ENCODE results near the gene MTAP.

MTAP gene

DNA sequence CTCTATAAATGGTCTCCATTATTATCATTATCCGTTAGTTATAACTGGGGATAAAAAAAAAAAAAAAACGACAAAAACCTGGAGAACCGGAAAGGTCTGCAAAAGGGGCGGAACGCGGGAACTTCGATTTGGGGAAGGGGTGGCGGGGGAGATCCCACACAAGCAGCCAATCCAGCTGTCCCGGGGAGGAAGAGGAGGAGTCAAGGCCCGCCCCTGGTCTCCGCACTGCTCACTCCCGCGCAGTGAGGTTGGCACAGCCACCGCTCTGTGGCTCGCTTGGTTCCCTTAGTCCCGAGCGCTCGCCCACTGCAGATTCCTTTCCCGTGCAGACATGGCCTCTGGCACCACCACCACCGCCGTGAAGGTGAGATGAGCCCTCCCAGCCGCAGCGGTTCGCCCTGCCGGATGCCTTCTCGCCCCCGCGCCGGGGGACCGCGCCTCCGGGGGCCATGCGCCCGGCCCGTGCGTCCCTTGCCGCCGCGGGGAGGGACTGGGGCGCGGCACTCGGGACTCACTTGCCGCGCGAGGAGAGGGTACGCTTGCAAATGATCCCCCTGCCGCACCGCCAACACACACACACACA is at the start of gene MTAP:
TSS of gene MTAP (plus strand) at position 219 of the 583 bp plus-strand sequence. CDS start at position 332, 113 bp downstream.
- peak; percentile 97 for DNase-seq

DNA sequence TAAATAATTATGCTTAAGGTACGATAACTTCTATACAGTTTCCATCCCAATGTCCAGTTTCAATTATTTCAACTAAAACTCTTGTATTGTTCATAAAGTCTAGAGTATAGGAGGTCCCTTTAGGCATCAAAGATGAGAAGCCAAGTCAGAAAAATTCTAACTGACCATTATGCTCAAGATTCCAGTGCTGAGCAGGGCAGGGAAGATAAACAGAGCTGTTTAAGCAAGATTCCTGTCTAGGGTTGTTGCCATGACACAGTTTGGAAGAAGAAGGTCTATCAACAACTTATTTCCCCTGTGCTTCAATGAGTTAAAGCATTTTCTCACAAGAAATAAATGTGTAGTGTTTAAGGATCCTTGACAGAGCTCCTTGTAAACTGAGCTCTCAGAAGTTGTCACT is 48.9 kb upstream of the MTAP start:
- DNase-seq, result no peak

DNA sequence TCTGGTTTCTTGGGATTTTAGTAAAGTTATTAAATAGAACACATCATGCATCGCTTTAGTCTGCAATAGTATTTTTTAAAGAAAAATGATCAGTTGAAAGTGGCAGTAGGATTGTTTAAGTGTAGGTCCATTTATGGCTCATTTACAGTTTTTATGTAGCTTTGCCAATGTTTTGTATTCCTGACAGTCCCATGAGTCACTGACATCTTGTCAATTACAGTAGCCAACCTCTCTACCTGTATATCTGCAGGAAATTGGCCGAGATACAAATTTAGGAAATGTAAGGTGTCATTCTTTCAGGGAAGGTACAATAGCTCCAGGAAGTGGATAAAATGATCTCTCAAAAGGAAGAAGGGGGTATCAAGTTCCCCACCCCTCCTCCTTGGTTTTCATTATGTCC is 47.7 kb upstream of the MTAP start:
- DNase-seq, result no peak

DNA sequence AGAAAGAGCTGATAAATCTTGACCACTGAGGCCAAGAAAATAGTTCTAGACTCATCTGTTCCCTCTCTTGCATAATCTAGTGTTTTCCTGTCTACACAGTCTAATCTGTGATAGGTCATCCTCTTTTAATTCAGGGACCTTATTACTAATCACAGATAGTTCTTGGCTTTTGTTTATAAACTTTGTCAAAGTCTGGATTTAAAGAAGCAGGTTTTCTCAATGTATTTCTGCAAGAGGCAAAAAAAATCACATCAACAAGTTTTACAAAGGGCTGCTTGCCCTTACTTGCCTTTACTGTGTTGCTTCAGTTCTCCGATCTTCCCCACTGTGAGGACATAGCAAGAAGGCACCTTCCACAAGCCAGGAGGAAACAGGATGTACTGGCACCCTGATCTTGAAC is 43.9 kb upstream of the MTAP start:
- no peak for DNase-seq

DNA sequence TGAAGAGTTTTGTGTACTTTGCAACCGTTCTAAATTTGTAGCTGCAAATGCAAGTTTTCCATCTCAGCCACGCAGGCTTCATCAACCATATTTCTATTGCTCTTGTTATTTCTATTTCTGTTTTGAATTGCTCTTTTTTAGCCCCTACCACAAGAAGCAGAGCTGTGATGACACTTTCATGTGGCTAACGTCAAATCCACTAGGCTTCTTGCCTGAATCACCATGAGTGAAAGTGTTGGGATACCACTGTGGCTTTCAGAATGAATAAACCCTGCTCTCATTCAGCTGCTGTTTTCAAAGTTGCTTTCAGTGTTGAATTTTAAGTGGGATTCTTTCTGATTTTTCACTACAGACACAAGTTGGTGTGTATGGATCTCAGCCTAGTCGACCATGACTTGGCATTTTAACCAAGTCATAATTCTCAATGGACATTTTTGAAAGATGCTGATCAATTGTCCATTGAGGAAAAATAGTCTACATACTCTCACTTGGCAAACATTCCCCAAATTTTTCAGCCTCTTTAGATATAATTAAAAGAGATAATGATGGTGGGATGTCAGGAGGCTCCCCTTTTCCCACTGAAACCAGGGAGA is 41.0 kb upstream of the MTAP start:
- DNase-seq, result no peak

DNA sequence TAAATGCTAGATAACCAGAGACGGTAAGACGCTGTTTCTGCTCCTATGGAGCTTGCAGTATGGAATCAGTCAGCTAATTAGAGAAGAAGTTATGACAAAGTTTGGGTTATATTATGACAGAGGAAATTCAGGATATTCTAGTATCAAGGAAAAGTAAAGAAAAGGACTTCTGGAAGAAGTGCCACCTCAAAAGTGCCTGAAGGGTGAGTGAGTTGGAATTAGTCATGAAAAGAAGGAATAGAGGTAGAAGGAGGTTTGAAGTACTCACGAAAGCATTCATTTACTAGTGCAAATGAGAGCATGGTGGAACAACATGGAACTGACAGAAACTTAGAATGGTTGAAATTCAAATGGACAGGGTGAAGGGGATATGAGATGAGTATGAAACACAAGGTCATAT is 40.4 kb upstream of the MTAP start:
- no peak for DNase-seq

DNA sequence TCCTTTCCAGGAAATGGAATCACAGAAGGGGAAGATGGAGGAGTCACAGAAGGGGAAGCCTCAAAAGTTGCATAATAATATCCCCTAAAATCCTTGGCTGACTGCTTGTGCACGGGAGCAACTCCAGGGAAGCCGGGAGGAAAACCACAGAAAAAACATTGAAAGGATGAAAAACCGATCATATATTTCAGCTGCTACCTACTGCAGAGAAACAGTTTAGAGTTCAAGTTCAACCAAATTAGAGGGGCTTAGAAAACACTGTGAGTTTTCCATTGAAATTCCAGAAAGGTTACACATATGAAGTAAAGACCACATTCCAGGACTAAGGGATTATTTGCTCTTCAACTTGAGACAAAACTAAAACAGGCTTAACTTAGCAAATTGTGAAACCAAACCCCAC is 37.6 kb upstream of the MTAP start:
- DNase-seq, result no peak

DNA sequence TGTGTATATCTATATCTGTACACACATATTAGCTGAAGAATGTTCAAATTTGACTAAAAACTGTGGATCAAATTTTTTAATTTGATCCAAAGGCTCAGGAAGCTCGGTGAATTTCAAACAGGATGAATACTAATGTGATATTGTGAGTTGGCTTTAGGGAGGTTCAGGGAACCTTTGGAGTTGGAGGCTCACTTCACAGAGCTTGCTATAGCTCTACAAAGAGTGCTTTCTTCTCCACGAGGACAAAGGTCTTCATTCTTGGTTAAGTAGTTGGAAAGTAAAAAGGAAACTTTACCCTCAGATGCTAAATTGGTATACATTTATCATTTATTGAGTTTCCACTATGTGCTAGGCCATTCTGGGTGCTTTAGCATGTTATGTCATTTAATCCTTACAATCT is 36.3 kb upstream of the MTAP start:
- DNase-seq, result no peak

DNA sequence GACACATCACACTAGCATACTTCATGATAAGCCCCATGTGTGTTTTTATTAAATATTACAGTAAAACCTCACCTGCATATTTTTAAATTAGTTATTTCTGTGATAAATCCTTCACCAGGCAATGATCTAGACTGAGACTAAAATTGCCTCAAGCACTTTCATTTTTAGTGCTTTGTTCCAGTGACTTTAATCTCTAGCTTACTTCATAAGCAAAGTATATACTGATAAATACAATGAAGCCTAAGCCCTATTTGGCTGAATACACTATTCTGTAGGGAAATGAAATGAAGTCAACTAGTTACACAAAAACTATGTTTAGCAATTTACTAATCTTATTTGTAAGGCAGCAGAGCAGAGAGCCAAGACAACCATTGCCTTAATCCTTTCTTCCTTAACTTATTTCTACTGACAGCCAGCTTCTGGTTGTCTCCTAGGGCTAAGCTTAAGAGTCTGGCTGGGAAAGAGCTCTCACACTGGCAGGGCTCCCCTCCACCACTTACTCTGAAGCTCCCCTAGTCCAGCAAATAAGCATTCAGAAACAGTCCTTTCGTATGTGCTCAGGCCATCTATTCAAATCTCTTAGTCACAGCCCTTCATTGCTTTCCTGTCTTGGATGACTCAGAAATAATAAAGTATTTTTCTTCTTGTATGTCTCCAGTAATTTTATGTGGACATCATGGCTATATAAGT is 31.4 kb upstream of the MTAP start:
- DNase-seq, result no peak

DNA sequence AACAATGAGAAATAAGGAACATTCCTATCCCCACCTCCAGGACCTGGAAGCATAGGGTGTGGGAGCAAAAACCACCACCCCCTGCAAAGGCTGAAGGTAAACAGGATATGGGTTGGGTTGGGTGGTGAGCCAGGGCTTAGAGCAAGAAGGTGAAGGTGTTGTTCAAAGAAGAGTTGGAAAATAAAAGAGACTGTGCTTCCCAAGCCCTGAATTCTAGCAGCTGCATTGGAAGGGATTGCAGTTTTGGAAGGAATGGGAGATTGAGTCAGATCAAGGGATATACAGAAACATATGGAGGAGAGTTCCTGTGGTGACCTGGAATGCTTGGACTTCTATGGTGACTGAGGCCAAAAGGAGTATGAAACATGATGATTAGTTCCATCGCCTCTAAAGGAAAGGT is 24.7 kb upstream of the MTAP start:
- DNase-seq, result no peak

DNA sequence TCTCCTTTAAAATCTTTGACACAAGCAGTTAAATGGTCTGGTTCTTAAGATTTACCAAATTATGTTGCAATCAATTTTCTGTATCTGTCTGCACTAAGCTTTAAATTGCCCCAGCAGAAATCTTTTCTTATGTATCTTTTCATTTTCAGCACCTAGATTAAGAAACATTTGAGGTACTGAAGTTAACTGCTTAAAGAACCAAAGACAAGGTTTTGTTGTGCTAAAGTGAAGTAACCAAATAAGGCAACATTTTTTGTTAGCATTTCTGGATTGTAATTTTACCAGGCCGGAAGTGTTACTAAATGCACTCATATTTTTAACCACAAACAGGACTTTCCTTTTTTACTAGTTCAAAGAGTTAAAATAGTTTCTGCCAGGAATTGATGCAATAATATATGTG is 24.1 kb upstream of the MTAP start:
- no peak for DNase-seq

DNA sequence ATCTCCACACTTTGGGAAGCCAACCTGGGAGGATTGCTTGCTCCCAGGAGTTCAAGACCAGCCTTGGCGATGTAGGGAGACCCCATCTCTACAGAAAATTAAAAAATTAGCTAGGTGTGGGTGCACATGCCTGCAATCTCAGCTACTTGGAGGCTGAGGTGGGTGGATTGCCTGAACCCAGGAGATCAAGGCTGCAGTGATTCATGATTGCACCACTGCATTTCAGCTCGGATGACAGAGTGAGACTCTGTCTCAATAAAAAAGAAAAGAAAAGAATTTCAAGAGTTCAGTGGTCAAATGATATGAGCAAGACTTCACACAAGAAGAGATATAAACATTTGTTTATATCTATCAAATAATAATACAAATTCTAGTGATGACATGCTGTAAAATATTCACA is 23.0 kb upstream of the MTAP start:
- no peak for DNase-seq

DNA sequence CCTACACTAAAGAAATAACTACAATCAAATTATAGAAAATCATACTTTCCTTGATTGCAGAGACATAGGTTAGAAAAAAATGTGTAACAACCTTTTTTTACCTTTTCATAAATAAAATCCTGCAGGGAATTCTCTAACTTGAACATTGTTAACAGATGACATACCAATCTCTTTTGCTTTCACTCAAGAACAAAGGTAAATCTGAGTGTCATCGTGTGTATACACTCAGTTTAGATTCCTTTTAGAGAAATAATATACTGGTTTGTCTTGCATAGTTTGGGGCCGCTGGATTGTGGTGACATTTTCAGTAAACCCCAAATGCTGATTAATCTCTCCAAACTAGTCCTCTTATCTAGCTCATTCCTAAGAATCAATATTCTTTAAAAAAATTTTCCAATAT is 20.8 kb upstream of the MTAP start:
- DNase-seq, result no peak

DNA sequence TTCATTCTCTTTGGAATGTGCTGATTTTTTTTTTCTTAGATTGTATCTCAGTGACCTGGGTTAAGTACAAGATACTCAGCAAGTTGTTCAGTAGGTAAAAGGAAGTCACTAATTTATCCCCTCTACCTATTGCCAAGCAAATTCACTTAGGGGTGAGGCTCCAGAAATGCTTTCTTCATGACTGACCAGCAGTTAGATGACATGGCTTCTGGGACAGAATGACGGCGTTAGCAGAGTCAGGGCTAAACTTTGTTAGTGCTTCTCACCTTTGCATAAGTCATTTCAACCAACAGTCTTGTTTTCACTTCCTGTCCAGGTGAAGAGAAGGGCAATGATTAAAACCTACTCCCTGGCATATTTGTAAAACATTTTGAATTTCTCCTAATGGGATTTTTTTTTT is 20.2 kb upstream of the MTAP start:
- DNase-seq, result no peak

DNA sequence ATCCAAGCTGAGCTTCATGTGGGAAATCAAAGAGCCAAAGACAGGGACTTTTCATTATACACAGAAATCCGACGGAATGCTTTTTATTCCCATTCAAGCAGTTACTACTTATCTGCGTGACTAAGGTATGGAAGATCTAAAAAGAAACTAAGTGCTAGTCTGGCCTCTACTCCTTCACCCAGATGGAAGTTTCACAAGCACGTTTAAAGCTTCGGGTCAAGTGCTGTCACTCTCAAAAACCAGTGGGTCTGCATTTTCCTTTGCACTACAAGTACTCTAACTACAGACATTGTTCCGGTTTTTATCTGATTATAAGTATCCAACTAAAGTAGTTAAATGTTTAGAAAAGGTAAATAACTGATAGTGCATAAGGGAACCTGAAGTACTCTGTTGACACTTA is 13.7 kb upstream of the MTAP start:
- DNase-seq, result no peak

DNA sequence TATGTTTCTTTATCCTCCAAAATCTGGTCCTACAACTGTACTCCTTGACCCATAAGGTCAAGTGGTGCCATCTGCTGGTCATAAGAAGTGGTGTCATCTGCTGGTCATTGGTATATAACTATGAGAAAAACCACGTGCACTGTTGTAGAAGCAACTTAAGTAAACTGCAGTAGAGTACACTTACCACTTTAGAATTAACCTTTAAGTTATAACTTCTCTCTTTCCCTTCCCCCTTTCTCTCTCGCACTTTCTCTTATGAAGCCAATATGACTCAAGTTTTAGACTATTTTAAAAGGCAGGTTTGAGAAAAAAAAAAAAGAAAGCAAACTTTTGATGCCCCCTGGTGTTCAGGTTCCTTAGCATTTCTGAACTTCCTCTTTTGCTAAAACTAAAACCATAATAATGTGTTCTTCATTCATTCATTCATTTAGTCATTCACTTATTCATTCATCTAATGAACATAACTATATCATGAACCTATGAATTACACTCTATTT is 12.8 kb upstream of the MTAP start:
- DNase-seq, result peak; percentile 80

DNA sequence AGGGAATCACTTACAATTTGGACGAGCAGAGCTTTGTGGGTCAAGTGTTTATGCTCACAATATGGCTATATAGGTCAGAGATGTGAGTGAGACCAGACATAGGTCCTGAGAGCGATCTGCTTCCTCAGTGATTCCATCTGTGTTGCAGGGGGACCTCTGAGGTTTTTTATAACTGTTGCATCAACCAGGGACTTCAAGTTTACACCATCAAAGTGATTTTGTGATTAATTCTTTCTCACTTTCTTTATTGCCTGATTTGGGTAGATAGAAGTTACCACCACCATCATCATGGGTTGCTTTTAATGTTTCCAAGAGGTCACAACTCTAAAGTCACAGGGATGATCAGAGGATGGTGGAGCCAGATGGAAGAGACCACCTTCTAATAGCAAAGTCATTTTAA is 7.0 kb upstream of the MTAP start:
- DNase-seq, result no peak

DNA sequence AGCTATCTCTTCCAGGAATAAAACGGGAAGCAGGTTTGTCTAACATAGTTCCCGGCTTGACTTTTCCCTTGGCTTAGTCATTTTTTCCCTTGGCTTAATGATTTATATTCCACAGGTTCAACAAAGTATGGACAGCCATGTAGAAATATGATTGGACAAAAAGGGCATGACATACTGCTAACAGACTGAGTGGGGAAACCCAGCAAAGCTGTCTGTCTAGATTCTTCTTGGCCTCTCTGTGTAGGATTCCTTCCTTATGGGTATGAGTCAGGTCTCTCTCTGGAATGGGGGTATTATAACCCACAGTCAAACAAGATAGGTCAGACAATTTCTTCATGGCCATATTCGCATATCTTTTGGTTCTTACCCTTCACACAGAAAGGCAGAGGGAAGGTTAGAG is 5.7 kb upstream of the MTAP start:
- DNase-seq, result no peak

DNA sequence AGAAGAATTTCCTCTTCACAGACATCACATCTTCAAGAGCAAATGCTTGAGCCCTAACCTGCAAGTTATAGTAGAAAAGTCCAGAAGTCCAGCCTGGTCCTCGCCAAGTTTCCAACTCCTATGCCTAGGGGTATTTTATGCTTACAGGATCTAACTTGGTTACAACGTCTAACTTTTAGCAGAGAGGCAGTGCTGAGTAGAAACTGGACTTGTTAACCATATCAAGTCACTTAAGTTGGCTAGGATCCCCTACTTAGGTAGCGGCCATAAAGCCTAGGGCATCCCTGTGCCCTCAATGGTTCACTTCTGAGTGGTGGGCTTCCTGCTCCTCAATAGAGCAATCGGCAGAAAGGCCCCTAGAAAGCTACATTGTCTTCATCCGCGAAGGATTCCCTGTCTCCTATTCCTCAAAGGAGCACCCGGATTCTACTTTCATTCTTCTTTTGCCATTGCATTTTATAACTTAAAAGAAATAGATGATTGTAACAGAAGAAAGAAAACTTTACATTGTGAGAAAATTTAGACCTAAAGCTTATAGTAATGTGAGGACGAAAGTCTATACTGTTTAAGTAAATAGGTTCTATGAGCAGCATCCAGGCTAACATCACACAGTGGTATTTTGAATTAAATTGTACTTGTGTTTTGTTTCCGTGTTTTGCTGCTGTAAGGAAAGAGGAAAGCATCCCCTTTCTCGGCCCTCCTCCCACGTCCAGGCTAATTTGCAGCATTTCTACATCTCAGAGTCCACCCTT is 1.3 kb upstream of the MTAP start:
- DNase-seq, result no peak

DNA sequence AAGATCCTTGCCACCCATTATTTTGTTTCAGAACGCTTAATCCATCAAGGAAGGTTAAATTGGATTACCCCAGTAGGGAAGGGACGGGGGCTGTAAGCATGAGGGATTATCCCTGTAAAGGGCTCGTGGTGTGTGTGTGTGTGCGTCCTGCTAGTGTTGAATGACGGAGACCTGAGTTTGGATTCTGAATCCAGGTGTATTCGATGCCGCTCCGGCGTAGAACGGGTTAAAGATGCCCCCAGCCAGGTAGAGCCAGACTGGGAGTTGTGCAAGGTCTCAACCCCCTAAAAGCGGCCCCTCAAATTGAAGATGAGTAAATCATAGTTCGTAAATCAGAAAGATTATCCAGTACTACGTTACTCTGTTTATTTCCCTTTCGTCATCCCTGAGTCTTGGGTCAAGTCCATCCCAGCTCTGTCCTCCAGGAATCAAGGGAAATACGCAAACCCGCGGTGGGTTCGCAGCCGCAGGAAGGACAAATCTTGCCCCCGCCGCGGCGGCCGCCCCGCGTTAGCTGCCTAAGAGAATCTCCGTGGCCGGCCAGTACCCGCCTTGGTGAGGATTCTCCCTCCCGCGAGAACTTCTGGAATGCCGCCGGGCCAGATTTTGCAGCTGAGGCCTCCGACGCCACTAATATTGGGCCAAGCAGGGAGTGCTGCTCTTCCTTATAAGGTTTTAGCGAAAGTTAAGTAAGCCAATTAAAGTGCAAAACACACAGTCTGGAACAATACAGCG is 586 bp upstream of the MTAP start:
- no peak for DNase-seq

DNA sequence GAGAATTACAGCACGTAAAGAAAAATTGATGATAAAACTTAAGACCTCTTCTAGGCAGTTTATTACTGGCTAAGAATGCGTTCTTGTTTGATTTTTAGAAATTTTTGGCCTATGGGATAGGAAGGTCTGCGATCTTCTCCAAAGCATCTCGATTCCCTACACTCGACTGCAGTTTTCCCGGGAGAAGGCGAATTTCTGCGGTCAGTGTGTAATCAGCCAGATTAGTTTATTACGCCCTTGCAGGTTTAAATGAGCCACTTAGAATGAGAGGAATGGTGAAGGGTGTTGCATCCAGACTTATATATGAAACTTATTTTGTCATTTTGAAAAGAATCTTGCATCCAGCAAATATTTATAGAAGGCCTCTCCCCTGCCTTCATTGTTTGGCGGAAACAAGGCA is 1.2 kb downstream of the MTAP start:
- no peak for DNase-seq

DNA sequence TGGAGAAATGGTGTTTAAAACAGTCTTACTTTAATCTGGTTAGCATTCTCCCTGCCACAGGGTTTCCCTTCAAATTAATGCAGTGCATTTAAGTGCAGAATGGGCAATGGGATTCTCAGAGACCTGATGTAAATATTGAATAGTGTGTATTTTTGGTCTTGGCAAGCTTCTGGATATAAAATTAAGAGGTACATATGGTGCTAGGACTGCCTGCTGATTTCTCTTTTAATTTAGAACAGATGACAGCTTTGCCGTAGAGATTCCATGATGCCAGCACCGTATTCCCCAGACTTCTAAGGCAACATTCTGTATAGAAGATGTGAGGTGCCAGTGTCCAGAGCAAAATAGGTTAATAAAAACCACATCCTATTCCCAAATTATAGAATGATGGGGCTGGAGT is 1.9 kb downstream of the MTAP start:
- DNase-seq, result no peak

DNA sequence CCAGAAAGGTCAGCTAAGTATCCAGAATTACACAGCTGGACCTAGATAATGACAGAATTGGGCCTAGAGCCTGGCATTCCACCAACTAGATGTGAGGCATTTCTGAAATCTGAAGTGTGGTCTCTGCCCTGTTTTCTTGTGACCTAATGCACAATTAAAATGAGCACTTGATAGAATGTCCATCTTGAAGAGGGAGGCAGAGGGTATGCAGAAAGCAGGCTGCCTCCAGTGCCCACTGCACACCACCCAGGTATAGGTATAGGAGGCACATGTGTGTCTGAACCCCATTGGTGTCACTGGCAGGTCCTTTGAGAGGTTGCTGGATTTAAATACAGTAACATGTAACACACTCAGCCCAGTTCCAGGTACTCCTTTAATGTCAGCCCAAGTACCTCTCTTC is 2.4 kb downstream of the MTAP start:
- DNase-seq, result no peak
